Ishikawa (cell line): Measurements from ENCODE around the gene TMOD3.
A peak's percentile ranks its signal among the peaks of the same experiment; 100 is the strongest.

Experiments used
- CEBPB ChIP-seq: IDR thresholded peaks from 2 replicates; pipeline ENCODE4 v1.6.1; 2012
- CREB1 ChIP-seq: IDR thresholded peaks from 2 replicates; pipeline ENCODE4 v1.6.1; 2012; ENCODE audit warnings: low read depth
- EGR1 ChIP-seq: IDR thresholded peaks from 2 replicates; pipeline ENCODE4 v1.6.1; 2012
- EP300 ChIP-seq: IDR thresholded peaks from 2 replicates; pipeline ENCODE4 v1.6.1; 2012; ENCODE audit warnings: borderline replicate concordance
- FOXM1 ChIP-seq: IDR thresholded peaks from 2 replicates; pipeline ENCODE4 v1.6.1; 2012; ENCODE audit warnings: low read depth, borderline replicate concordance
- NFIC ChIP-seq: IDR thresholded peaks from 2 replicates; pipeline ENCODE4 v1.6.1; 2012
- RAD21 ChIP-seq: IDR thresholded peaks from 2 replicates; pipeline ENCODE4 v1.6.1; 2012; ENCODE audit warnings: low read depth
- TAF1 ChIP-seq: IDR thresholded peaks from 2 replicates; pipeline ENCODE4 v1.6.1; 2012; ENCODE audit warnings: low read depth, mild to moderate bottlenecking
- TCF12 ChIP-seq: IDR thresholded peaks from 2 replicates; pipeline ENCODE4 v1.6.1; 2012; ENCODE audit warnings: low read depth
- TEAD4 ChIP-seq: IDR thresholded peaks from 2 replicates; pipeline ENCODE4 v1.6.1; 2012
- USF1 ChIP-seq: IDR thresholded peaks from 2 replicates; pipeline ENCODE4 v1.6.1; 2012
- YY1 ChIP-seq: IDR thresholded peaks from 2 replicates; pipeline ENCODE4 v1.6.1; 2012; ENCODE audit warnings: low read depth
- ZBTB7A ChIP-seq: IDR thresholded peaks from 2 replicates; pipeline ENCODE4 v1.6.1; 2012; ENCODE audit warnings: low read depth
- TF ChIP-seq, protein P1 (sequence below): IDR thresholded peaks from 2 replicates; pipeline ENCODE4 v1.6.1; 2012; ENCODE audit warnings: low read depth, mild to moderate bottlenecking
- TF ChIP-seq, protein P2 (sequence below): IDR thresholded peaks from 2 replicates; pipeline ENCODE4 v1.6.1; 2012

TMOD3 gene

DNA sequence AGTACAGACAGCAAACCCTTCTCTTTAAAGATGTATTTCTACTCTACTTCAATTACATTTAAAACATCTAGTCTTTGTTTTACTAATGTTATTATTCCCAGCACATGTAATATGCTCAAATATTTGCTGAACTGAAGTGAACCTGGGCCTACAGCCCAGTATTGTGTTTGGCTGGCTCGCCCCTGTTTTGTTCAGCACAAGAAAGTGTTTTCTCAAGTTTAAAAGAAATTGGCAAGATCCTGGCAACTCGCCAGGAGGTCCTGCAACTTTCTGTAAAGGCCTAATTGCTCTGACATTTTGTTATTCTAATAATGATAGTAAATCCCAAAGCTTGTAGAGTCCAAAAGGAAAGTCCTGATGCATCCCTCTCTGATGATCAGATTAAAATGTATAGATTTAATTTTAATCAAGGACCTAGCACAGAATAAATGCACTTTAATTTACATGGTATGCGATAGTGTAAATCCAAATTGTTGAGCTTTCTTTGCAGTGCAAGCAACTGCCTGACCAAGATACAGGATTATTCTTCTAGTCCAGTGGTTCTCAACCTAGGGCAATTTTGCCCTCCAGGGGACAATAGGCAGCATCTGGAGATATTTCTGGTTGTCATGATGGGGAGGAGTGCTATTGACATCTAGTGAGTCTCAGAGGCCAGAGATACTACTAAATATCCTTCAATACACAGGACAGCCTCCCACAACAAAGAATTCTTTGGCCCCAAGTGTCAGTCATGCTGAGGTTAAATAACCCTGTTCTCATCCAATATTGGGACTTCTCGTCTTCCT lies 35.7 kb upstream of the TMOD3 start:
- peak; percentile 52 for TF ChIP-seq NFIC
- TF ChIP-seq CREB1: no peak
- no peak for TF ChIP-seq CEBPB

DNA sequence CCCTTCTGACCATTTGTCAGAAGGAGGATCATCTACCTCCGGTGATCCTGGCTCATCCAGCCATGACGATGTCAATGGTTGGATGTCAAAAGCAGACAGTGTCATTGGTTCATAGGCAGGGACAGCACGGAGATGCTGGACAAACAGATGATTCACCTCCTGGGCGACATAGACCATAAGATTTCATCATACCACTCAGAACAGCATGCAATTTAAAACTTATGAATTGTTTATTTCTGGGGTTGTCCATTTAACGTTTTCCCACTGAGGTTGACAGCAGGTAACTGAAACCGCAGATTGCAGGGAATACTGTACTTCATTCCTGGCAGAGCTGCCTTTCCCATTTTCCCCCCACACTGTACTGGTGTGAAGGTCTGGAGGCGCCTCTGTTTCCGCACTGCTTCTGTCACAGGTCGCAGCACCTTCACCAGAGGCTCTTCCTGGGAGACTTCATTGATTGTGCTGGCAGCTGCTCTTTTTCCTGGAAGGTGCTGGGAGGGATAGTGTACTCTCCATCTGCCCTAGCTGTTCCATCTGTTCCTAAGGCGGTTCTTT lies 32.5 kb upstream of the TMOD3 start:
- TF ChIP-seq TEAD4: no peak
- no peak for TF ChIP-seq EGR1
- no peak for TF ChIP-seq ZBTB7A
- TF ChIP-seq NFIC: no peak
- TF ChIP-seq RAD21: no peak
- no peak for TF ChIP-seq CEBPB
- no peak for TF ChIP-seq FOXM1
- no peak for TF ChIP-seq TAF1
- TF ChIP-seq USF1: no peak

- TF ChIP-seq ZBTB7A: no peak
- no peak for TF ChIP-seq RAD21
- TF ChIP-seq EGR1: no peak
- TF ChIP-seq USF1: no peak
- no peak for TF ChIP-seq TAF1
- TF ChIP-seq CEBPB: no peak
- TF ChIP-seq, protein P1, sequence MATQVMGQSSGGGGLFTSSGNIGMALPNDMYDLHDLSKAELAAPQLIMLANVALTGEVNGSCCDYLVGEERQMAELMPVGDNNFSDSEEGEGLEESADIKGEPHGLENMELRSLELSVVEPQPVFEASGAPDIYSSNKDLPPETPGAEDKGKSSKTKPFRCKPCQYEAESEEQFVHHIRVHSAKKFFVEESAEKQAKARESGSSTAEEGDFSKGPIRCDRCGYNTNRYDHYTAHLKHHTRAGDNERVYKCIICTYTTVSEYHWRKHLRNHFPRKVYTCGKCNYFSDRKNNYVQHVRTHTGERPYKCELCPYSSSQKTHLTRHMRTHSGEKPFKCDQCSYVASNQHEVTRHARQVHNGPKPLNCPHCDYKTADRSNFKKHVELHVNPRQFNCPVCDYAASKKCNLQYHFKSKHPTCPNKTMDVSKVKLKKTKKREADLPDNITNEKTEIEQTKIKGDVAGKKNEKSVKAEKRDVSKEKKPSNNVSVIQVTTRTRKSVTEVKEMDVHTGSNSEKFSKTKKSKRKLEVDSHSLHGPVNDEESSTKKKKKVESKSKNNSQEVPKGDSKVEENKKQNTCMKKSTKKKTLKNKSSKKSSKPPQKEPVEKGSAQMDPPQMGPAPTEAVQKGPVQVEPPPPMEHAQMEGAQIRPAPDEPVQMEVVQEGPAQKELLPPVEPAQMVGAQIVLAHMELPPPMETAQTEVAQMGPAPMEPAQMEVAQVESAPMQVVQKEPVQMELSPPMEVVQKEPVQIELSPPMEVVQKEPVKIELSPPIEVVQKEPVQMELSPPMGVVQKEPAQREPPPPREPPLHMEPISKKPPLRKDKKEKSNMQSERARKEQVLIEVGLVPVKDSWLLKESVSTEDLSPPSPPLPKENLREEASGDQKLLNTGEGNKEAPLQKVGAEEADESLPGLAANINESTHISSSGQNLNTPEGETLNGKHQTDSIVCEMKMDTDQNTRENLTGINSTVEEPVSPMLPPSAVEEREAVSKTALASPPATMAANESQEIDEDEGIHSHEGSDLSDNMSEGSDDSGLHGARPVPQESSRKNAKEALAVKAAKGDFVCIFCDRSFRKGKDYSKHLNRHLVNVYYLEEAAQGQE: no peak
- TF ChIP-seq TEAD4: no peak
- no peak for TF ChIP-seq TCF12
- TF ChIP-seq YY1: no peak
- TF ChIP-seq FOXM1: no peak
- no peak for TF ChIP-seq EP300
- TF ChIP-seq CREB1: no peak
- no peak for TF ChIP-seq NFIC
Measured at GRCh38 chr15:51798281-51798680, 31.2 kb upstream of the TMOD3 start.

GRCh38 chr15:51799282-51800252 lies 29.9 kb upstream of the TMOD3 start:
- TF ChIP-seq CEBPB: no peak

GRCh38 chr15:51801391-51801835 lies 28.0 kb upstream of the TMOD3 start:
- no peak for TF ChIP-seq TCF12
- TF ChIP-seq, protein P1: no peak
- TF ChIP-seq TAF1: no peak
- no peak; the same call in 1 of the 2 replicates for TF ChIP-seq RAD21
- TF ChIP-seq EGR1: no peak
- TF ChIP-seq CREB1: no peak
- TF ChIP-seq FOXM1: no peak

DNA sequence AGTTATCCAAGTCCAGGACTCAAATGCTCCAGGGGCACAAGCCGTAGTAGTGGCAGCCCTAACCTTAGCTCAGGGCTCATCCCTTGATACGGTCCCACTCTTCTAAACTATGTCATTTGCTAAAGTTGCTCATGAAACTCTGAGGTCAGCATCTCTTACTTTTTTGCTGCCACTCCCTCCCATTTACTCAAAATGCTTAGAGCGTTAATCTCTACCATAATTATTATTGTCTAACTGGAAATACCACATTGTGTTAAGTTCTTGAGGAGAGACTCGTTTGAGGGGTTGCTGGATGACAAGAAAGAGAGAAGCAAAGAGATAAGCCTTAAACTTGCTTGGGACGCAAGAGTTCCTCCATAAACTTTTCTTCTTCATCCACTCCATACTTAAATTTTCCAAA lies 26.9 kb upstream of the TMOD3 start:
- TF ChIP-seq RAD21: no peak
- no peak for TF ChIP-seq TAF1
- TF ChIP-seq FOXM1: no peak
- no peak for TF ChIP-seq USF1
- no peak for TF ChIP-seq CREB1
- no peak for TF ChIP-seq EGR1
- TF ChIP-seq CEBPB: no peak
- no peak for TF ChIP-seq YY1
- TF ChIP-seq, protein P2, sequence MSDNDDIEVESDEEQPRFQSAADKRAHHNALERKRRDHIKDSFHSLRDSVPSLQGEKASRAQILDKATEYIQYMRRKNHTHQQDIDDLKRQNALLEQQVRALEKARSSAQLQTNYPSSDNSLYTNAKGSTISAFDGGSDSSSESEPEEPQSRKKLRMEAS: no peak
- no peak for TF ChIP-seq ZBTB7A
- no peak for TF ChIP-seq TCF12
- TF ChIP-seq, protein P1: no peak
- no peak for TF ChIP-seq TEAD4
- TF ChIP-seq EP300: no peak
- TF ChIP-seq NFIC: no peak
